Vagina (tissue), 2 donors: Measurements from ENCODE around the gene PIK3R6. TPM values are rescaled to one million over a fixed set of nuclear protein-coding genes. Genes with fewer than 3 reads are reported as not detected.

Source experiments
- DNase-seq, 2 donors: peaks; one replicate each; pipeline ENCODE4 v3.0.0-alpha.2; 2017; ENCODE audit errors: extremely low spot score in 2 of 2
- H3K27ac ChIP-seq: fragments of 200-600 bp; sonication (generic); one replicate; pipeline ENCODE4 v1.5.1; 2019
- H3K27me3 ChIP-seq: fragments of 200-600 bp; sonication (generic); one replicate; pipeline ENCODE4 v1.5.1; 2019
- H3K36me3 ChIP-seq, 2 donors: fragments of 200-600 bp; sonication (generic); one replicate each; pipeline ENCODE4 v1.5.1; 2017 to 2019
- H3K4me1 ChIP-seq: fragments of 200-600 bp; sonication (generic); one replicate; pipeline ENCODE4 v1.5.1; 2019
- H3K4me3 ChIP-seq, 2 donors: fragments of 200-600 bp; sonication (generic); 1 replicate in 1 of 2; 2 replicates in 1 of 2; pipeline ENCODE4 v1.5.1; 2016 to 2019
- H3K9me3 ChIP-seq: fragments of 200-600 bp; sonication (generic); one replicate; pipeline ENCODE4 v1.5.1; 2019
- CTCF ChIP-seq, 3 experiments: fragments of 450-650 bp in 2 of 3; fragments of 200-600 bp in 1 of 3; sonication (generic) in 1 of 3; IDR thresholded peaks; one replicate each; pipeline ENCODE4 v1.5.1; 2017 to 2019; ENCODE audit warnings: antibody characterized with exemption in 3 of 3, mild to moderate bottlenecking in 2 of 3, moderate library complexity in 2 of 3
- POLR2A ChIP-seq, 2 donors: fragments of 450-650 bp; IDR thresholded peaks; one replicate each; pipeline ENCODE4 v1.6.1; 2017; ENCODE audit warnings: antibody characterized with exemption in 2 of 2, mild to moderate bottlenecking in 2 of 2, moderate library complexity in 2 of 2
- POLR2AphosphoS5 ChIP-seq, 2 donors: sonication (generic); formaldehyde crosslinking; IDR thresholded peaks; one replicate each; pipeline ENCODE4 v1.9.0; 2017; ENCODE audit warnings: antibody characterized with exemption in 2 of 2, mild to moderate bottlenecking in 2 of 2, low read depth in 1 of 2; ENCODE audit not compliant: insufficient read depth in 1 of 2
- intact Hi-C: fragments of 100-400 bp; cut with DNase I; formaldehyde crosslinking; loops from one replicate; pipeline ENCODE4 v1.15.1; 2023
- total RNA-seq: library from RNA; depleted of rRNA; stranded (reverse); fragments of >200 nt; gene quantifications from one replicate; pipeline ENCODE4 v1.2.3, GENCODE V29; 2016

Gene PIK3R6
- total RNA-seq, 1 donor from 2014 or later: 3.2 TPM

DNA sequence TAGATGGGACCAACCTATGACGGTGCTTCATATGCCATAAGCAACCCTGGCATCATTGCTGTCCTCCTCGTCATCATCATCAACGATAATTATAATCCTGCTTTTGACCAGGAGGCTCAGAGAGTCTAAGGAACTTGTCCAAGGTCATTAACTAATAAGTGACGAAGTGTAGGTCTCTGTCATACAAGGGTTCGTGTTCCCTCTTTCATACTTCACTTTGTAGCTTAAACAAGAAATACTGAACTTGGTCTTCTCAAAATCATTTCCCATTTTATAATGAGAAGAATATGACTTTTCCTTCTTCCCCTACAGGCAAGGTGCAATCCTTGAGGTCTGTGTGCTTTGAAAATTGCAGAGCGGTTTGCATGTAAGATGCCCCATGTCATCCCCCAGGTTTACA, 31.2 kb upstream of the PIK3R6 start:
- Histone ChIP-seq H3K36me3 (no peaks in the 10 kb centered on the region), H3K4me1 (no peaks in the 10 kb centered on the region), H3K4me3 (no peak overlapping the region), H3K9me3 (no peaks in the 10 kb centered on the region), H3K27me3 (no peaks in the 10 kb centered on the region), H3K27ac (no peak overlapping the region)
- intact Hi-C loops: no loop called here
- TF ChIP-seq POLR2AphosphoS5 (IDR thresholded peaks at IDR 0.05; ENCODE audit: insufficient read depth in 1 of 2, low read depth in 1 of 2) (no peak), CTCF (IDR thresholded peaks at IDR 0.05) (no peak), POLR2A (IDR thresholded peaks at IDR 0.05) (no peak)
- peak in 1 of 2 donors; percentile 11 for DNase-seq

- DNase-seq: peak in 1 of 2 donors; percentile 40
Measured at GRCh38 chr17:8898126-8898525, 30.7 kb upstream of the PIK3R6 start.

GRCh38 chr17:8896641-8897635, 29.5 kb upstream of the PIK3R6 start:
- intact Hi-C loops: no loop called here
- no peak for TF ChIP-seq POLR2AphosphoS5 (IDR thresholded peaks at IDR 0.05; ENCODE audit: insufficient read depth in 1 of 2, low read depth in 1 of 2)
- no peak for TF ChIP-seq POLR2A (IDR thresholded peaks at IDR 0.05)
- TF ChIP-seq CTCF (IDR thresholded peaks at IDR 0.05): no peak

More at GRCh38 chr17:8898126-8898525, 30.7 kb upstream of the PIK3R6 start:
- Histone ChIP-seq H3K27me3 (no peaks in the 10 kb centered on the region), H3K4me3 (no peak overlapping the region), H3K9me3 (no peaks in the 10 kb centered on the region), H3K36me3 (no peaks in the 10 kb centered on the region), H3K27ac (no peak overlapping the region), H3K4me1 (no peaks in the 10 kb centered on the region)
- intact Hi-C loops: no loop called here
- TF ChIP-seq POLR2AphosphoS5 (IDR thresholded peaks at IDR 0.05; ENCODE audit: insufficient read depth in 1 of 2, low read depth in 1 of 2) (no peak), POLR2A (IDR thresholded peaks at IDR 0.05) (no peak), CTCF (IDR thresholded peaks at IDR 0.05) (no peak)

GRCh38 chr17:8896087-8896486, 28.6 kb upstream of the PIK3R6 start:
- no peaks in the 10 kb centered on the region for H3K4me1 ChIP-seq
- no peak overlapping the region for H3K4me3 ChIP-seq
- no peaks in the 10 kb centered on the region for H3K36me3 ChIP-seq
- no peak overlapping the region for H3K27ac ChIP-seq
- no peak for TF ChIP-seq POLR2AphosphoS5 (IDR thresholded peaks at IDR 0.05; ENCODE audit: insufficient read depth in 1 of 2, low read depth in 1 of 2)
- TF ChIP-seq POLR2A (IDR thresholded peaks at IDR 0.05): no peak
- no peak for TF ChIP-seq CTCF (IDR thresholded peaks at IDR 0.05)
- H3K9me3 ChIP-seq: no peaks in the 10 kb centered on the region
- no peaks in the 10 kb centered on the region for H3K27me3 ChIP-seq
- no peak for DNase-seq
- intact Hi-C loops: no loop called here

More at GRCh38 chr17:8896641-8897635, 29.5 kb upstream of the PIK3R6 start:
- Histone ChIP-seq H3K9me3 (no peaks in the 10 kb centered on the region), H3K36me3 (no peaks in the 10 kb centered on the region), H3K27me3 (no peaks in the 10 kb centered on the region), H3K27ac (no peak overlapping the region), H3K4me3 (no peak overlapping the region), H3K4me1 (no peaks in the 10 kb centered on the region)
- peak in 1 of 2 donors; percentile 79 for DNase-seq
